ENCODE measurements around the gene EHMT2.
"Not testable (repeated sequence)": the region's sequence is repeated elsewhere in the genome, so short reads cannot be mapped to it uniquely, and the experiment has no call there.

Gene EHMT2

DNA sequence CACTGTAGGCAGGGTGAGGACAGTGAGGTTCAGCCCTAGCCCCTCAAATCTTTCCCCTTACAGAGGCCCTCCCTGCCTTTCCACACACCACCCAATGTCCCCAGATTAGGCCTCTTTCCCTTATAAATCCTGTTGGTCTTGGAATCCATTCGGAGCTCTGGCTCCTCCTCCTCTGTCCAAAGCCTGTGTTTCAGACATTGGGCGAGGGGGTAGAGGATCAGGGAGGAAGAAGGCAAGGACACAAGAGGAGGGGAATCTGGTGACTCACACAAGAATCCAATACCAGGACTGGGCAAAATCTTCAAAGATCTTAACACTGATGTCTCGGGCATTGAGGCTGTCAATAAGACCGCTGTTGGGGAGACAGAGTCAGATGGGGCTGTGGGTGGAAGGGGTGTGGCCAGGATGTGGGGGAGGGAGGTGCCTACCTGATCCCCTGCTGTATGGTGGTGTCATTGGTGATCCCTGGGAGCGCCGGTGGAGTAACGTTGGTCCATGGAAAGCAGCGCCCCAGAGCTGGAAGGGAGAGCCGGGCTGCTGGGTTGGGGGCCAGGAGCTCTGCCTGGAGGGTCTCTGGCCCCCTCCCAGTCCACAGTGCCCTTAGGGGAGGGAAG lies 26.3 kb downstream of the EHMT2 start:
- peak; percentile 13 for DNase-seq (ENCODE audit: low read depth)
- TF ChIP-seq CTCF (conservative IDR thresholded peaks at IDR 0.05; ENCODE audit: low read length) = no peak
- H3K4me3 ChIP-seq (ENCODE audit: low read length) = no peak overlapping the region

DNA sequence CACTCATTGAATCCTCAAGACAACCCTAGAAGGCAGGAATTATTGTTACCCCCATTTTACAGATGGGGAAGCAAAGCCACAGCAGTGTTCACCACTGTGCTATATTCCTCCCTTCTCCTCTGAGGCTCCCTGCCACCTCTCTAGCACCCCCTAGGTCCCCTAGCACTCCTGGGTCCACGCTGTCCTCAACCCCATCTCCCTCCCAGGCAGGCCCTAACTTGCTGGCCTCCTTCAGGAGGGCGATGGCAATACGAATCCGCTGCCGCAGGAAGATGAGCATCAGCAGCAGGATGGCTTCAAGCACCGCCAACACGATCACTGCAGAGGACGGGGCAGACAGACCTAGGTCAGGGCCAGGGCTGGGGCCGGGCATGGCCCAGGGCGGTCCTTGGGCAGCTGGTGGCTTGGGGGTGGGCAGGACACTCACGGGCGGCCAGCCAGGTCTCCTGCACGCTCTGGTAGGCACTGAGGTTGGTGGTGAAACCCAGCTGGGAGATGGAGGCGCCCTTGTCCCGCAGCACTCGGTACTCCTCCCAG lies 27.0 kb downstream of the EHMT2 start:
- TF ChIP-seq CTCF (conservative IDR thresholded peaks at IDR 0.05; ENCODE audit: low read length) = no peak
- no peak for DNase-seq (ENCODE audit: low read depth)
- H3K4me3 ChIP-seq (ENCODE audit: low read length) = no peak overlapping the region

- no peak for TF ChIP-seq CTCF (conservative IDR thresholded peaks at IDR 0.05; ENCODE audit: low read length)
These were observed 28.2 kb downstream of the EHMT2 start for GRCh38 chr6:31869343-31869742.

DNA sequence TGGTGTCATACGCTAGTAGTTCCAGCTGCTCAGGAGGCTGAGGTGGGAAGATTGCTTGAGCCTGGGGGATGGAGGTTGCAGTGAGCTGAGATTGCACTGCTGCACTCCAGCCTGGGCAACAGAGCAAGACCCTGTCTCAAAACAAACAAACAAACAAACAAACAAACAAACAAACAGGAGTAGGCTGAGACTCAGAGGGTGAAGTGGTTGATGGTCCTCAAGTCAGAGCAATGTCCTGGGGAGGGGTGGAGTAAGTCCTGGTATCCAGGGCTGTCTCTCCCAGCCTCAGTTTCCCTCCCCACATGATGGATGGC lies 28.9 kb downstream of the EHMT2 start:
- not testable (repeated sequence) for H3K4me3 ChIP-seq (ENCODE audit: low read length); DNase-seq (ENCODE audit: low read depth)

More at GRCh38 chr6:31869343-31869742, 28.2 kb downstream of the EHMT2 start:
- no peak overlapping the region for H3K4me3 ChIP-seq (ENCODE audit: low read length)
- no peak for DNase-seq (ENCODE audit: low read depth)

DNA sequence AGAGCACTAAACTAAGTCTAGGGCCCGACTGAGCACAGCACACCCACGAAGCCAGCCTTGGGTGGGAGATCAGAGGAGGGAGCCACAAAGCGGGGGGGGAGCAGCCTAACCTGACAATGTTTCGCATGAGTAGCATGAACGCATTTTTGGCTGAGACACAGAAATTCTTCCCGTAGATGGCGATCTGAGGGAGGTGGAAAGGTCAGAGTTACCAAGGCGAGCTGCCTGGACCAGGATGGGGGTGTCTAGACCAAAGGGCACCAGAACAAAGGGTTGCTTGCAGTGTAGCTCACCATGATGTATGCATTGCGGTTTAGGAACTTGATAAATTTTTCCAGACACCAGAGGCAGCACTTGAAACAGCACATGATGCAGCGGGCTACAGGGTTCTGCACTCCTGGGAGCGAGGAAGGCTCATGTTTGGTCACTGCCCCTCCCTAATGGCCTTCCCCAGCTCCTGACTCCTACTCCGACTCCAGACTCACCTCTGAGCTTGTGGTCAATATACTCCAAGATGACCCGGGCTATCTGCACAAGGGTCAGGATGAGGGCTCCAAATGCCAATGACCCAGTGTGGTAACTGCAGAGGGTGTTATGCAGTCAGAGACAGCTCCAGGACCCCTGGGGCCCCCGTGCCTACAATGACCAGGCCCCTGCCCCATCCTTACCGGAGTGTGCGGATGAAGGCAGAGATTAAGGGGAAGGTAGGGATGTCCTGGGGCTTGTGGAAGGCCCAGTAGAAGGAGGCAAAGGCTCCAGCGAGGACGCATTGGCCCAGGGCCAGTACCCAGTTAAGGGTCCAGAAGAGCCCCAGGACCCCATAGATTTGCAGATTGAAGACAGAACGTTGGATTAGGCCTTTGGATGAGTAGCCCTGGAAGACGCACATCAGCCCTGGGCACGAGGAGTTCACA lies 32.0 kb downstream of the EHMT2 start:
- no peak overlapping the region for H3K4me3 ChIP-seq (ENCODE audit: low read length)

GRCh38 chr6:31864818-31865204 lies 32.7 kb downstream of the EHMT2 start:
- H3K4me3 ChIP-seq (ENCODE audit: low read length) = no peak overlapping the region
- no peak for TF ChIP-seq CTCF (conservative IDR thresholded peaks at IDR 0.05; ENCODE audit: low read length)
- DNase-seq (ENCODE audit: low read depth) = no peak

More for the DNA sequence above, 32.0 kb downstream of the EHMT2 start:
- no peak for DNase-seq (ENCODE audit: low read depth)
- no peak for TF ChIP-seq CTCF (conservative IDR thresholded peaks at IDR 0.05; ENCODE audit: low read length)

DNA sequence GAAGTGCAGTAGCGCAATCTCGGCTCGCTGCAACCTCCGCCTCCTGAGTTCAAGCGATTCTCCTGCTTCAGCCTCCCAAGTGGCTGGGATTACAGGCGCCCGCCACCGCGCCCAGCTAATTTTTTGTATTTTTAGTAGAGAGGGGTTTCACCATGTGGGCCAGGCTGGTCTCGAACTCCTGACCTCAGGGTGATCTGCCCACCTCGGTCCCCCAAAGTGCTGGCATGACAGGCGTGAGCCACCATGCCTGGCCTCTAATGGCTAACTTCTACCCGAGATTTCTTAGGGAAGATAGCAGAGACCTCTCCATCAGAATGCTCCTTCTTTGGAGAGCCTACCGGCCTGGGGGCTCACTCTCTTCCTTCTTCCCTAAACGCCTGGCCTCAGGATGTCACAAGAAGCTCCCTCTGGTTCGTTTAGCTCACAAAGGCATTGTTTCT lies 33.4 kb downstream of the EHMT2 start:
- DNase-seq (ENCODE audit: low read depth) = not testable (repeated sequence)
- H3K4me3 ChIP-seq (ENCODE audit: low read length) = peak overlapping the region; percentile 80

Measured in AG10803 (cell line).